ENCODE data around the gene CSNK1D.

Gene CSNK1D

GRCh38 chr17:82236142-82236971 is 37.1 kb downstream of the CSNK1D start (continued):
- 0 out of 2 replicates have a peak, but pooled peaks have one; percentile 41 for TF ChIP-seq ZBTB17 (tag by site-specific recombination; IDR thresholded peaks at IDR 0.05)
- no peak for TF ChIP-seq ZNF146 (tag by site-specific recombination; IDR thresholded peaks at IDR 0.05)
- TF ChIP-seq ZNF302 (tag by site-specific recombination; IDR thresholded peaks at IDR 0.05; ENCODE audit: low read depth) = no peak
- TF ChIP-seq ZNF416 (tag by site-specific recombination; IDR thresholded peaks at IDR 0.05) = no peak
- peak; percentile 99 for TF ChIP-seq ZIC2 (tag by site-specific recombination; IDR thresholded peaks at IDR 0.05)
- no peak for TF ChIP-seq INSM2 (tag by site-specific recombination; IDR thresholded peaks at IDR 0.05)
- peak; percentile 10; the same call in 1 of the 2 replicates for TF ChIP-seq KLF1 (tag by site-specific recombination; IDR thresholded peaks at IDR 0.05)
- no peak for TF ChIP-seq ZNF677 (tag by site-specific recombination; IDR thresholded peaks at IDR 0.05)
- no peak for TF ChIP-seq HOXC10 (CRISPR knock-in tag; IDR thresholded peaks at IDR 0.05)
- TF ChIP-seq ZNF704 (tag by site-specific recombination; IDR thresholded peaks at IDR 0.05) = no peak
- TF ChIP-seq ZNF23 (tag by site-specific recombination; IDR thresholded peaks at IDR 0.05; ENCODE audit: borderline replicate concordance) = no peak

GRCh38 chr17:82235775-82236141 is 37.7 kb downstream of the CSNK1D start:
- H3K4me1 ChIP-seq (ENCODE audit: control insufficient read depth, insufficient read depth, low read length) = peaks cover 15% of the 10 kb centered on the region
- H3K27ac ChIP-seq (ENCODE audit: extremely low read depth, low read depth, low read length) = no peak overlapping the region; the same call in 1 of the 2 replicates
- H3K9me3 ChIP-seq (ENCODE audit: control insufficient read depth, insufficient read depth, low read depth, low read length) = no peaks in the 10 kb centered on the region
- POLR2A ChIA-PET = interaction anchor here (0.5 to 2.5 kb wide), 8 partner anchors 15 to 294 kb away, joined by 3 to 13 read pairs (median 4); partner anchors contain the start of gene CSNK1D
- peaks cover 0 to 15% of the 10 kb centered on the region in 2 experiments; a peak in 1 of 3 replicates for H3K36me3 ChIP-seq (ENCODE audit: control insufficient read depth in 2 of 2, insufficient read depth in 1 of 2, low read length in 2 of 2)
- no peak overlapping the region for H3K4me3 ChIP-seq (ENCODE audit: low read depth, low read length)
- CTCF ChIA-PET = interaction anchor here (0.7 to 3.1 kb wide), 35 partner anchors 9 to 206 kb away, joined by 3 to 27 read pairs (median 4); no protein-coding TSS in a partner anchor
- peak; percentile 53; the same call in 1 of the 2 replicates for TF ChIP-seq ZFP69B (tag by site-specific recombination; IDR thresholded peaks at IDR 0.05)
- TF ChIP-seq ZNF19 (tag by site-specific recombination; IDR thresholded peaks at IDR 0.05; ENCODE audit: low read depth) = no peak
- TF ChIP-seq GLIS2 (tag by site-specific recombination; IDR thresholded peaks at IDR 0.05) = peak; percentile 15; the same call in 1 of the 2 replicates
- TF ChIP-seq ZNF174 (tag by site-specific recombination; IDR thresholded peaks at IDR 0.05) = no peak
- TF ChIP-seq ZNF221 (tag by site-specific recombination; IDR thresholded peaks at IDR 0.05; ENCODE audit: borderline replicate concordance) = no peak
- no peak for TF ChIP-seq ZNF624 (tag by site-specific recombination; IDR thresholded peaks at IDR 0.05)
- peak; percentile 28 for TF ChIP-seq SP2 (tag by site-specific recombination; IDR thresholded peaks at IDR 0.05)
- no peak for TF ChIP-seq HIC1 (tag by site-specific recombination; IDR thresholded peaks at IDR 0.05)
- no peak for TF ChIP-seq ZNF23 (tag by site-specific recombination; IDR thresholded peaks at IDR 0.05; ENCODE audit: borderline replicate concordance)
- no peak for TF ChIP-seq HOXA7 (CRISPR knock-in tag; IDR thresholded peaks at IDR 0.05; ENCODE audit: borderline replicate concordance)
- no peak for TF ChIP-seq ZFP3 (tag by site-specific recombination; IDR thresholded peaks at IDR 0.05; ENCODE audit: low read depth)
- TF ChIP-seq ZNF280C (tag by site-specific recombination; IDR thresholded peaks at IDR 0.05) = no peak
- 0 out of 2 replicates have a peak, but pooled peaks have one; percentile 5 for TF ChIP-seq PATZ1 (tag by site-specific recombination; IDR thresholded peaks at IDR 0.05)
- TF ChIP-seq ZNF530 (tag by site-specific recombination; IDR thresholded peaks at IDR 0.05; ENCODE audit: low read depth) = no peak
